Measurements from ENCODE around the gene KRTAP12-4.

DNA sequence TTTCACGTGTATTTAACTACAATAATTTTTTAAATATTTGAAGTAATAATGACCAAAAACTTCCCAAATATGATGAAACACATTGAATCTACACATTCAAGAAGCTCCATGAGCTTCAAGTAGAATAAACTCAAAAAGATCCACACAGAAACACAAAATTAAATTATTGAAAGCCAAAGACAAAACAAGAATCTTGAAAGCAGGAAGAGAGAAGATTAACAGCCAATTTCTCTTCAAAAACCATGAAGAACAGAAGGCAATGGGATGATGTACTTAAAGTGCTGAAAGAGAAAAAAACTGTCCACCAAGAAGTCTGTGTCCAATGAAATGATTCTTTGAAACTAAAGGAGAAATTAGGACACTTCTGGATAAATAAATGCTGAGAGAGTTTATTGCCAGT, 22.4 kb downstream of the KRTAP12-4 start:
- TF ChIP-seq ZSCAN29 (IDR thresholded peaks at IDR 0.05) (no peak), HNRNPUL1 (IDR thresholded peaks at IDR 0.05; ENCODE audit: low read length) (no peak), KDM5B (IDR thresholded peaks at IDR 0.05; ENCODE audit: insufficient replicate concordance, low read depth, low read length) (no peak), HDAC8 (tag; IDR thresholded peaks at IDR 0.05) (no peak)
